CD4-positive, alpha-beta T cell treated with Interleukin-2 at 100 ng/mL for 4 hours (primary cell): ENCODE results near the gene SDR42E2.
"Not testable (repeated sequence)": the region's sequence is repeated elsewhere in the genome, so short reads cannot be mapped to it uniquely, and the experiment has no call there.

Source experiments
- DNase-seq: peaks from one replicate; pipeline ENCODE4 v3.0.0-alpha.2; 2020; ENCODE audit warnings: low spot score

The SDR42E2 gene

GRCh38 chr16:22162656-22163009 is 327 bp downstream of the SDR42E2 start:
- no peak for DNase-seq

GRCh38 chr16:22163806-22164205 is 1.5 kb downstream of the SDR42E2 start:
- DNase-seq: no peak

- no peak for DNase-seq
Observed at GRCh38 chr16:22164482-22164881, 2.2 kb downstream of the SDR42E2 start.

- DNase-seq: no peak
Observed at GRCh38 chr16:22165508-22166285, 3.4 kb downstream of the SDR42E2 start.

- DNase-seq: no peak
Observed at GRCh38 chr16:22171953-22172352, 9.6 kb downstream of the SDR42E2 start.

- not testable (repeated sequence) for DNase-seq
Observed at GRCh38 chr16:22172642-22173041, 10.3 kb downstream of the SDR42E2 start.

- no peak for DNase-seq
Observed at GRCh38 chr16:22174642-22175041, 12.3 kb downstream of the SDR42E2 start.

- DNase-seq: no peak
Observed at GRCh38 chr16:22177968-22178930, 15.9 kb downstream of the SDR42E2 start.

- DNase-seq: no peak
Observed at GRCh38 chr16:22181426-22181825, 19.1 kb downstream of the SDR42E2 start.

- DNase-seq: no peak
Observed at GRCh38 chr16:22181843-22182242, 19.5 kb downstream of the SDR42E2 start.

GRCh38 chr16:22183335-22183734 is 21.0 kb downstream of the SDR42E2 start:
- DNase-seq: no peak

GRCh38 chr16:22183901-22184614 is 21.8 kb downstream of the SDR42E2 start:
- no peak for DNase-seq

- DNase-seq: no peak
Observed at GRCh38 chr16:22184615-22184968, 22.3 kb downstream of the SDR42E2 start.

- DNase-seq: no peak
Observed at GRCh38 chr16:22186517-22186916, 24.2 kb downstream of the SDR42E2 start.

- no peak for DNase-seq
Observed at GRCh38 chr16:22188267-22188594, 25.9 kb downstream of the SDR42E2 start.

GRCh38 chr16:22188595-22189442 is 26.5 kb downstream of the SDR42E2 start:
- DNase-seq: peak; percentile 82

- no peak for DNase-seq
Observed at GRCh38 chr16:22189473-22190080, 27.3 kb downstream of the SDR42E2 start.

GRCh38 chr16:22190081-22190775 is 27.9 kb downstream of the SDR42E2 start:
- peak; percentile 99 for DNase-seq

- DNase-seq: peak; percentile 98
Observed at GRCh38 chr16:22190776-22191531, 28.6 kb downstream of the SDR42E2 start.
